WTC11 (cell line): ENCODE measurements around the gene ADAM17.

Experiments used
- CREB1 ChIP-seq: sonication (generic); formaldehyde crosslinking; IDR thresholded peaks from 2 replicates; pipeline ENCODE4 v1.8.0; 2023; ENCODE audit warnings: mild to moderate bottlenecking, missing genetic modification reagents
- CTCF ChIP-seq: fragments of 200-600 bp; IDR thresholded peaks from 2 replicates; pipeline ENCODE4 v1.8.0; 2022; ENCODE audit warnings: antibody characterized with exemption
- ESRRA ChIP-seq: sonication (generic); formaldehyde crosslinking; IDR thresholded peaks from 2 replicates; pipeline ENCODE4 v1.8.1; 2022; ENCODE audit warnings: mild to moderate bottlenecking, missing genetic modification reagents, borderline replicate concordance
- MYBL2 ChIP-seq: sonication (generic); formaldehyde crosslinking; IDR thresholded peaks from 2 replicates; pipeline ENCODE4 v1.8.1; 2023; ENCODE audit warnings: mild to moderate bottlenecking, moderate library complexity, missing genetic modification reagents
- TCF7 ChIP-seq: sonication (generic); formaldehyde crosslinking; IDR thresholded peaks from 2 replicates; pipeline ENCODE4 v1.8.0; 2022; ENCODE audit warnings: mild to moderate bottlenecking, low read depth, missing genetic modification reagents, moderate library complexity

- TF ChIP-seq MYBL2 (CRISPR knock-in tag) (no peak), CTCF (no peak), TCF7 (CRISPR knock-in tag) (no peak), ESRRA (no peak), CREB1 (CRISPR knock-in tag) (no peak)
Measured at GRCh38 chr2:9533663-9534062, 22.0 kb downstream of the ADAM17 start.
